H1 (cell line): ENCODE results near the gene RFX3. TPM values are rescaled to one million over a fixed set of nuclear protein-coding genes. Genes with fewer than 3 reads are reported as not detected.

ENCODE experiments used
- ATF2 ChIP-seq: IDR thresholded peaks from 2 replicates; pipeline ENCODE4 v1.6.1; 2012; ENCODE audit warnings: low read length, inconsistent platforms
- BACH1 ChIP-seq: IDR thresholded peaks from 2 replicates; pipeline ENCODE4 v1.6.1; 2012; ENCODE audit warnings: low read length, improper control_type of control experiment
- CEBPB ChIP-seq: IDR thresholded peaks from 2 replicates; pipeline ENCODE4 v1.6.1; 2012; ENCODE audit warnings: low read depth, low read length
- CHD1 ChIP-seq: IDR thresholded peaks from 2 replicates; pipeline ENCODE4 v1.6.1; 2012; ENCODE audit warnings: low read depth, low read length, improper control_type of control experiment
- CHD7 ChIP-seq: fragments of 300-600 bp; sonication (generic); IDR thresholded peaks from 2 replicates; pipeline ENCODE4 v1.7.1; 2012; ENCODE audit warnings: low read length, moderate library complexity, mild to moderate bottlenecking, inconsistent platforms; ENCODE audit not compliant: insufficient replicate concordance
- HDAC6 ChIP-seq: IDR thresholded peaks from one replicate; pipeline ENCODE4 v1.7.1; 2012; ENCODE audit warnings: low read depth, mild to moderate bottlenecking, inconsistent platforms, low read length, moderate library complexity
- POLR2A ChIP-seq, 2 experiments: IDR thresholded peaks; 1 replicate in 1 of 2; 2 replicates in 1 of 2; pipeline ENCODE4 v1.6.1; 2011; ENCODE audit warnings: low read depth in 2 of 2, low read length in 2 of 2, mild to moderate bottlenecking in 2 of 2; ENCODE audit errors: control extremely low read depth in 1 of 2
- SUZ12 ChIP-seq: fragments of 200-600 bp; sonication (generic); IDR thresholded peaks from 2 replicates; pipeline ENCODE4 v1.6.1; 2012; ENCODE audit warnings: mild to moderate bottlenecking, inconsistent platforms, low read length, moderate library complexity, mixed read lengths
- polyA plus RNA-seq, 7 experiments: library from polyadenylated mRNA; depleted of rRNA in 3 of 7; stranded (reverse) in 5 of 7; unstranded in 2 of 7; fragments of >200 nt in 5 of 7; fragments of 200-250 nt in 2 of 7; gene quantifications; 1 replicate in 5 of 7; 2 replicates in 1 of 7; 4 replicates in 1 of 7; pipeline versions ENCODE4 v1.2.1 to v1.2.3, GENCODE V29; 2011 to 2013; ENCODE audit warnings: missing spikeins in 2 of 7, mixed read lengths in 2 of 7
- total RNA-seq: library from RNA; stranded (reverse); fragmentation: NEBNext Ultra II Directional; extraction: Animal tissue kit (Norgen Biotek cat#: 25700); gene quantifications from 2 replicates; pipeline ENCODE4 v1.2.1, GENCODE V29; 2021

Gene RFX3
- total and polyA plus RNA-seq, 2 of the 8 experiments (the other 6 are each of a cell fraction or from before 2014, with no cell fraction given) = 4.9 to 22.6 TPM

GRCh38 chr9:3526165-3526996, 580 bp upstream of the RFX3 start (continued):
- no peak for TF ChIP-seq CHD7
- TF ChIP-seq CHD1 = peak; percentile 64
- no peak for TF ChIP-seq CEBPB
- peak; percentile 76 for TF ChIP-seq BACH1
- no peak for TF ChIP-seq ATF2
- no peak for TF ChIP-seq HDAC6
- TF ChIP-seq POLR2A (IDR thresholded peaks at IDR 0.05; ENCODE audit: control extremely low read depth in 1 of 2, low read depth in 2 of 2, low read length in 2 of 2) = peak; percentile 73 to 96
- TF ChIP-seq SUZ12 = no peak
